Small intestine (tissue), 7 donors: Measurements from ENCODE around the gene HIRIP3. TPM values are rescaled to one million over a fixed set of nuclear protein-coding genes. Genes with fewer than 3 reads are reported as not detected.
"Not testable (repeated sequence)": the region's sequence is repeated elsewhere in the genome, so short reads cannot be mapped to it uniquely, and the experiment has no call there.

ENCODE experiments used
- DNase-seq, 2 donors: peaks; one replicate each; pipeline versions ENCODE4 v3.0.0 to v3.0.0-alpha.2; 2013
- FAIRE-seq: peaks from 2 replicates; lab custom pipeline; 2012; peaks lifted over from hg19 to GRCh38; lab: Jason Lieb, UNC
- H3K27ac ChIP-seq, 3 donors: one replicate each; pipeline ENCODE4 v1.5.1; 2013; ENCODE audit warnings: low read length in 2 of 3, mild to moderate bottlenecking in 2 of 3, control low read depth in 1 of 3, inconsistent platforms in 1 of 3, low read depth in 1 of 3, moderate library complexity in 1 of 3
- H3K27me3 ChIP-seq, 3 donors: one replicate each; pipeline ENCODE4 v1.6.1; 2013; ENCODE audit warnings: low read length in 3 of 3, inconsistent platforms in 1 of 3; ENCODE audit not compliant: control insufficient read depth in 3 of 3, insufficient read depth in 3 of 3
- H3K36me3 ChIP-seq, 3 donors: one replicate each; pipeline ENCODE4 v1.6.1; 2013; ENCODE audit warnings: low read length in 3 of 3, inconsistent platforms in 1 of 3, low read depth in 1 of 3, mild to moderate bottlenecking in 1 of 3, moderate library complexity in 1 of 3; ENCODE audit not compliant: control insufficient read depth in 3 of 3, insufficient read depth in 2 of 3
- H3K4me1 ChIP-seq, 3 donors: one replicate each; pipeline ENCODE4 v1.6.1; 2013; ENCODE audit warnings: low read length in 2 of 3, inconsistent platforms in 1 of 3, low read depth in 1 of 3, mild to moderate bottlenecking in 1 of 3, moderate library complexity in 1 of 3; ENCODE audit not compliant: control insufficient read depth in 3 of 3, insufficient read depth in 2 of 3
- H3K4me3 ChIP-seq, 3 donors: one replicate each; pipeline ENCODE4 v1.5.1; 2013; ENCODE audit warnings: low read length in 3 of 3, control low read depth in 1 of 3, inconsistent platforms in 1 of 3, low read depth in 1 of 3, mild to moderate bottlenecking in 1 of 3, moderate library complexity in 1 of 3
- H3K9me3 ChIP-seq, 2 donors: one replicate each; pipeline ENCODE4 v1.6.1; 2013; ENCODE audit warnings: low read depth in 1 of 2, low read length in 1 of 2; ENCODE audit not compliant: control insufficient read depth in 2 of 2, insufficient read depth in 1 of 2
- WGBS, 3 donors: extraction: QIAGEN DNeasy Blood & Tissue Kit; methylation state at CpG; one replicate each; pipeline ENCODE4 v1.1.7; 2013; 5-methylcytosine and 5-hydroxymethylcytosine counted together
- polyA plus RNA-seq, 4 donors: library from polyadenylated mRNA; stranded (reverse) in 3 of 4; unstranded in 1 of 4; fragments of 200-250 nt in 3 of 4; fragments of 120-200 nt in 1 of 4; gene quantifications; one replicate each; pipeline versions ENCODE4 v1.2.1 to v1.2.3, GENCODE V29; 2013
- donor health status: healthy with polysubstance abuse.
- donor health status: control.
- donor health status: control.
- donor health status: Bipolar disorder and iron deficiency.
- donor health status: healthy.

HIRIP3 gene
- polyA plus RNA-seq, 4 donors: 10.1 to 15.2 (median 14.8) TPM

GRCh38 chr16:29971304-29971703 lies 24.1 kb downstream of the HIRIP3 start:
- WGBS, 3 donors: 86 to 95% (median 91%) methylated on average over 8 of the region's 8 CpGs
- Histone ChIP-seq H3K9me3 (peaks cover 0 to 6% of the 10 kb centered on the region in 2 donors), H3K27me3 (no peaks in the 10 kb centered on the region), H3K27ac (no peak overlapping the region), H3K4me3 (no peak overlapping the region), H3K36me3 (peaks cover 10 to 36% (median 11%) of the 10 kb centered on the region in 3 donors), H3K4me1 (peaks cover 0 to 13% (median 12%) of the 10 kb centered on the region in 3 donors)
- FAIRE-seq (no peak), DNase-seq (no peak)

GRCh38 chr16:29968205-29968604 lies 27.2 kb downstream of the HIRIP3 start:
- Histone ChIP-seq H3K4me1 (peaks cover 0 to 6% (median 2%) of the 10 kb centered on the region in 3 donors), H3K27ac (no peak overlapping the region), H3K4me3 (no peak overlapping the region), H3K27me3 (no peaks in the 10 kb centered on the region), H3K9me3 (peaks cover 0 to 5% of the 10 kb centered on the region in 2 donors), H3K36me3 (peaks cover 10 to 49% (median 11%) of the 10 kb centered on the region in 3 donors)
- no peak for FAIRE-seq
- no peak for DNase-seq
- WGBS, 3 donors: 90 to 95% (median 93%) methylated on average over 4 of the region's 4 CpGs

- H3K4me1 ChIP-seq: peaks cover 0 to 17% (median 2%) of the 10 kb centered on the region in 3 donors
- H3K27ac ChIP-seq: peak overlapping the region; percentile 93 to 99 (median 97)
- 77 to 79% (median 78%) methylated on average over 14 of the region's 14 CpGs for WGBS, 3 donors
- peaks cover 3 to 26% (median 4%) of the 10 kb centered on the region in 3 donors for H3K36me3 ChIP-seq
- H3K4me3 ChIP-seq: peak overlapping the region in 2 of 3 donors; percentile 69 to 83
- H3K27me3 ChIP-seq: no peaks in the 10 kb centered on the region
- DNase-seq (no peak), FAIRE-seq (no peak)
- H3K9me3 ChIP-seq: no peaks in the 10 kb centered on the region
Observed at GRCh38 chr16:29963021-29963743, 32.2 kb downstream of the HIRIP3 start.

- Histone ChIP-seq H3K27me3 (no peaks in the 10 kb centered on the region), H3K9me3 (no peaks in the 10 kb centered on the region), H3K4me3 (peak overlapping the region; percentile 69 to 85 (median 83)), H3K36me3 (peaks cover 0 to 20% (median 0%) of the 10 kb centered on the region in 3 donors), H3K4me1 (peaks cover 0 to 17% (median 2%) of the 10 kb centered on the region in 3 donors), H3K27ac (peak overlapping the region; percentile 93 to 99 (median 97))
- FAIRE-seq: no peak
- DNase-seq: peak; percentile 75 to 77
- WGBS, 3 donors: 3 to 5% (median 5%) methylated on average over 16 to 18 of the region's 18 CpGs
Observed at GRCh38 chr16:29962344-29962994, 32.9 kb downstream of the HIRIP3 start.

GRCh38 chr16:29961479-29962343 lies 33.7 kb downstream of the HIRIP3 start, which contains the start of gene TMEM219:
TSS of gene TMEM219 (plus strand) at chr16:29962079. CDS start at chr16:29963144, 1,065 bp downstream.
- DNase-seq (peak; percentile 91 to 98), FAIRE-seq (no peak)
- H3K36me3 ChIP-seq: peaks cover 0 to 16% (median 0%) of the 10 kb centered on the region in 3 donors
- WGBS, 3 donors: 0 to 1% (median 0%) methylated on average over 34 to 75 of the region's 75 CpGs
- no peaks in the 10 kb centered on the region for H3K27me3 ChIP-seq
- no peaks in the 10 kb centered on the region for H3K9me3 ChIP-seq
- peak within 1 kb of the TSS; percentile 69 to 85 (median 83) for H3K4me3 ChIP-seq
- peak within 1 kb of the TSS; percentile 95 to 99 (median 97) for H3K27ac ChIP-seq
- peaks cover 0 to 17% (median 2%) of the 10 kb centered on the region in 3 donors for H3K4me1 ChIP-seq

- Histone ChIP-seq H3K27me3 (no peaks in the 10 kb centered on the region), H3K4me3 (peak overlapping the region in 2 of 3 donors; percentile 69 to 83), H3K36me3 (peaks cover 0 to 14% (median 0%) of the 10 kb centered on the region in 3 donors), H3K4me1 (peaks cover 0 to 17% (median 2%) of the 10 kb centered on the region in 3 donors), H3K27ac (peak overlapping the region; percentile 95 to 99 (median 97)), H3K9me3 (no peaks in the 10 kb centered on the region)
- no peak for DNase-seq
- 54 to 59% (median 58%) methylated on average over 9 to 10 of the region's 10 CpGs for WGBS, 3 donors
- no peak for FAIRE-seq
Observed at GRCh38 chr16:29961127-29961478, 34.3 kb downstream of the HIRIP3 start.

- not testable (repeated sequence) for H3K27ac ChIP-seq, DNase-seq, H3K9me3 ChIP-seq, H3K27me3 ChIP-seq, H3K4me3 ChIP-seq, FAIRE-seq, H3K36me3 ChIP-seq
- peaks cover 0 to 14% (median 0%) of the 10 kb centered on the region in 3 donors for H3K4me1 ChIP-seq
- WGBS, 3 donors: 86 to 94% (median 89%) methylated on average over 4 of the region's 4 CpGs
Observed at GRCh38 chr16:29959821-29960220, 35.6 kb downstream of the HIRIP3 start.
